Breast epithelium (tissue), 4 donors: ENCODE results near the gene SLC25A33. TPM values are rescaled to one million over a fixed set of nuclear protein-coding genes. Genes with fewer than 3 reads are reported as not detected.

ENCODE experiments used
- DNase-seq, 2 donors: peaks; one replicate each; pipeline ENCODE4 v3.0.0-alpha.2; 2019; ENCODE audit warnings: low spot score in 2 of 2
- H3K27ac ChIP-seq, 2 donors: fragments of 200-600 bp; sonication (generic) in 1 of 2; one replicate each; pipeline ENCODE4 v1.5.1; 2016 to 2019; ENCODE audit warnings: mild to moderate bottlenecking in 1 of 2
- H3K27me3 ChIP-seq, 2 donors: fragments of 200-600 bp; sonication (generic) in 1 of 2; one replicate each; pipeline versions ENCODE4 v1.5.1 to v1.6.0; 2017 to 2019; ENCODE audit warnings: control low read depth in 1 of 2, mild to moderate bottlenecking in 1 of 2
- H3K36me3 ChIP-seq: fragments of 200-600 bp; one replicate; pipeline ENCODE4 v1.5.1; 2019
- H3K4me1 ChIP-seq, 2 donors: fragments of 200-600 bp; sonication (generic); one replicate each; pipeline ENCODE4 v1.5.1; 2016 to 2019; ENCODE audit warnings: control low read depth in 1 of 2
- H3K4me3 ChIP-seq, 3 donors: fragments of 200-600 bp; sonication (generic); 1 replicate in 2 of 3; 2 replicates in 1 of 3; pipeline ENCODE4 v1.5.1; 2016 to 2019; ENCODE audit warnings: mild to moderate bottlenecking in 3 of 3, moderate library complexity in 2 of 3
- H3K9me3 ChIP-seq, 2 donors: fragments of 200-600 bp; sonication (generic) in 1 of 2; one replicate each; pipeline ENCODE4 v1.5.1; 2016 to 2019; ENCODE audit warnings: control low read depth in 1 of 2
- CTCF ChIP-seq, 3 donors: fragments of 450-650 bp; IDR thresholded peaks; one replicate each; pipeline ENCODE4 v1.5.1; 2016 to 2017; ENCODE audit warnings: antibody characterized with exemption in 3 of 3, mild to moderate bottlenecking in 3 of 3, moderate library complexity in 3 of 3
- POLR2A ChIP-seq: fragments of 450-650 bp; IDR thresholded peaks from one replicate; pipeline ENCODE4 v1.6.1; 2016; ENCODE audit warnings: antibody characterized with exemption, mild to moderate bottlenecking, moderate library complexity
- POLR2AphosphoS5 ChIP-seq, 3 donors: sonication (generic); formaldehyde crosslinking; IDR thresholded peaks; one replicate each; pipeline ENCODE4 v1.6.1; 2017; ENCODE audit warnings: antibody characterized with exemption in 3 of 3
- intact Hi-C: fragments of 100-400 bp; cut with DNase I; formaldehyde crosslinking; loops from one replicate; pipeline ENCODE4 v1.15.1; 2023; ENCODE audit warnings: low total_unique reads
- total RNA-seq, 3 donors: library from RNA; depleted of rRNA; stranded (reverse); fragments of >200 nt; gene quantifications; one replicate each; pipeline ENCODE4 v1.1.0, GENCODE V29; 2016

SLC25A33 gene
- total RNA-seq, 3 donors from 2014 or later: 8.8 to 17.6 (median 10.7) TPM

- peak overlapping the region in 1 of 3 donors; percentile 57 for H3K4me3 ChIP-seq
Observed at GRCh38 chr1:9626201-9626608, 86.9 kb downstream of the SLC25A33 start.

GRCh38 chr1:9628541-9629444 is 89.5 kb downstream of the SLC25A33 start:
- Histone ChIP-seq H3K27me3 (peaks cover 0 to 9% of the 10 kb centered on the region in 2 donors), H3K4me3 (no peak overlapping the region), H3K4me1 (no peaks in the 10 kb centered on the region), H3K27ac (peak overlapping the region in 1 of 2 donors; percentile 25), H3K36me3 (no peaks in the 10 kb centered on the region), H3K9me3 (no peaks in the 10 kb centered on the region)
- DNase-seq: no peak
- TF ChIP-seq CTCF (IDR thresholded peaks at IDR 0.05) (no peak), POLR2A (no peak), POLR2AphosphoS5 (IDR thresholded peaks at IDR 0.05) (no peak)
- intact Hi-C loops: no loop called here

More at GRCh38 chr1:9626201-9626608, 86.9 kb downstream of the SLC25A33 start:
- intact Hi-C loops: no loop called here
- Histone ChIP-seq H3K27me3 (peaks cover 0 to 9% of the 10 kb centered on the region in 2 donors), H3K9me3 (no peaks in the 10 kb centered on the region), H3K36me3 (no peaks in the 10 kb centered on the region), H3K4me1 (no peaks in the 10 kb centered on the region), H3K27ac (no peak overlapping the region)
- DNase-seq: no peak
- no peak for TF ChIP-seq CTCF (IDR thresholded peaks at IDR 0.05)
- TF ChIP-seq POLR2AphosphoS5 (IDR thresholded peaks at IDR 0.05): no peak
- TF ChIP-seq POLR2A: no peak

- Histone ChIP-seq H3K4me3 (peak overlapping the region in 2 of 3 donors; percentile 4 to 15), H3K4me1 (no peaks in the 10 kb centered on the region), H3K9me3 (no peaks in the 10 kb centered on the region), H3K36me3 (no peaks in the 10 kb centered on the region), H3K27ac (no peak overlapping the region), H3K27me3 (peaks cover 0 to 9% of the 10 kb centered on the region in 2 donors)
- TF ChIP-seq POLR2A (no peak), POLR2AphosphoS5 (IDR thresholded peaks at IDR 0.05) (no peak), CTCF (IDR thresholded peaks at IDR 0.05) (no peak)
- intact Hi-C loops: no loop called here
- DNase-seq: no peak
Observed at GRCh38 chr1:9629445-9630201, 90.4 kb downstream of the SLC25A33 start.

- Histone ChIP-seq H3K27ac (no peak overlapping the region), H3K9me3 (no peaks in the 10 kb centered on the region), H3K4me3 (peak overlapping the region in 2 of 3 donors; percentile 4 to 15), H3K36me3 (no peaks in the 10 kb centered on the region), H3K4me1 (no peaks in the 10 kb centered on the region), H3K27me3 (peaks cover 0 to 9% of the 10 kb centered on the region in 2 donors)
- intact Hi-C loops: no loop called here
- TF ChIP-seq POLR2A (no peak), POLR2AphosphoS5 (IDR thresholded peaks at IDR 0.05) (no peak), CTCF (IDR thresholded peaks at IDR 0.05) (no peak)
- DNase-seq: no peak
Observed at GRCh38 chr1:9630331-9631111, 91.3 kb downstream of the SLC25A33 start.
